Adipose tissue (tissue), 3 donors: ENCODE data around the gene PCDH10. TPM values are rescaled to one million over a fixed set of nuclear protein-coding genes. Genes with fewer than 3 reads are reported as not detected.

Source experiments
- H3K27ac ChIP-seq: one replicate; pipeline ENCODE4 v1.5.1; 2013; ENCODE audit warnings: low read depth, low read length
- WGBS, 3 donors: extraction: QIAGEN DNeasy Blood & Tissue Kit; methylation state at CpG; one replicate each; pipeline ENCODE4 v1.1.7; 2013; 5-methylcytosine and 5-hydroxymethylcytosine counted together
- polyA plus RNA-seq, 3 donors: library from polyadenylated mRNA; stranded (reverse); fragments of 200-250 nt; gene quantifications; one replicate each; pipeline ENCODE4 v1.2.3, GENCODE V29; 2013
- donor health status: healthy with polysubstance abuse.
- donor health status: Bipolar disorder and iron deficiency.
- donor health status: healthy.

Gene PCDH10
- under 1 TPM; 0.01 to 0.22 (median 0.13) TPM for polyA plus RNA-seq

GRCh38 chr4:133148690-133149363, at the start of gene PCDH10:
PCDH10 (plus strand) TSS chr4:133149294; CDS start chr4:133150141, 847 bp downstream.
- H3K27ac ChIP-seq, result no peak within 1 kb of the TSS
- WGBS, 3 donors, result 0 to 2% (median 1%) methylated on average over 38 of the region's 38 CpGs

- H3K27ac ChIP-seq, result no peak overlapping the region
- WGBS, 3 donors, result 78 to 88% (median 84%) methylated on average over 6 of the region's 6 CpGs
These were observed 47.1 kb upstream of the PCDH10 start for GRCh38 chr4:133102043-133102442.

DNA sequence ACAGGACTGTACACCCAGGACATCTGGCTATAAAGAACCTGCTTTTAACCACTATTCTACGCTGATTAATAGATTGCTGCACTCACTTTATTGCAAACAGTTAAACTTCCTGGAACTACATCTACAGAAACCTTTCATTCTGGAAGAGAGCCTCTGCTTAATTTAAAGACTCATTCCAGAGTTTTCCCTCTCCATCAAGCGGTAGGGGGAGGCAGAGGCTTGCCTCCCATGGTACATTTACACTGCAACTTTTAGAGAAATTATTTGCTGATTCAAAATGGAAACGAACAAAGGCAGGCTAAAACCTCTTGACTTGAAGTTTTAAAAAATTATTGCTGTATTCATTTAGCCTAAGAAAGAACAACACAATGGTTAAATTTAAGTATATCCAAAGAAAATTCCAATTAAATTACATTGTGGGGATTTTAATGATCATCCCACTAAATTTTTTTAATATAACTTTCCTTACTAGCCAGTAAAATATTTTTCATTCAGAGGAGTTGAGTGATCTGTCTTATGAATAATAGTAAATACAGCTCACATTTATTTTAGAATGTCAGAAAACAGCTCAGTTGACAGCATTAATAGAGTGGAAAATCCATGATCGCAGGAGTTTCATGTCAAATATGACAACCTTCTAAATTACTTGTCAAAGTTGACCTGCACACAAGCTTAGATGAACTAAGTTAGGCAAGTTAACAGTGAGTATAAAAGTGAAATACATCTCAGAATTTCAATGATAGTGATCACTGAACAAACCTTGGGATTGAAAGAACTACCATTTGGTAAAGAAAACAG, 46.3 kb upstream of the PCDH10 start:
- WGBS, 3 donors, result 54 to 71% (median 62%) methylated on average over 4 of the region's 4 CpGs

GRCh38 chr4:133112641-133113040, 36.5 kb upstream of the PCDH10 start:
- H3K27ac ChIP-seq, result no peak overlapping the region

More for the DNA sequence above, 46.3 kb upstream of the PCDH10 start:
- no peak overlapping the region for H3K27ac ChIP-seq

- H3K27ac ChIP-seq, result no peak overlapping the region
- WGBS, 3 donors, result 60 to 96% (median 93%) methylated on average over 1 of the region's 1 CpG
These were observed 24.3 kb upstream of the PCDH10 start for GRCh38 chr4:133124746-133125145.

DNA sequence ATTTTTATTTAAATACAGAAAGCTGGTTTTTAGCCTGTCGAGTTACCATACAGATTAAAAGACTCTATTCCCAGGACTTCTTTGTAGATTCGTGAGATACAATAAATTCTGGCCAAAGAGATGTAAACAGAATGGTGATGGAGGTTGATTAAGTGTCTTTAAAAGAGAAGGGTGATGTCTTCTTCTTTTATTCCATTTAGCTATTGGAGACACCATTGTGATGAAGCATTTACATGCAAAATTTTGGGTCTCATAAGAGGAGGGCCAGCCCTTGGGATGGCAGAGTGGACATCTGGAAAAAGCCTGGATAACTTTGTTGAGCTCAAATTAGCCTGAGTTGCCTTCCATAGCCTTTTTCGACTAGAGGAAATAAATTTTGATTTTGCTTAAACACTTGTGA, 21.6 kb upstream of the PCDH10 start:
- H3K27ac ChIP-seq, result no peak overlapping the region
- 60 to 69% (median 66%) methylated on average over 3 of the region's 3 CpGs for WGBS, 3 donors

GRCh38 chr4:133129237-133129636, 19.9 kb upstream of the PCDH10 start:
- H3K27ac ChIP-seq, result no peak overlapping the region

- H3K27ac ChIP-seq, result no peak overlapping the region
- WGBS, 3 donors, result 64 to 75% (median 72%) methylated on average over 2 of the region's 2 CpGs
These were observed 18.9 kb upstream of the PCDH10 start for GRCh38 chr4:133130171-133130570.

GRCh38 chr4:133131829-133132460, 17.1 kb upstream of the PCDH10 start:
- 38 to 63% (median 58%) methylated on average over 2 of the region's 2 CpGs for WGBS, 3 donors
- no peak overlapping the region for H3K27ac ChIP-seq

DNA sequence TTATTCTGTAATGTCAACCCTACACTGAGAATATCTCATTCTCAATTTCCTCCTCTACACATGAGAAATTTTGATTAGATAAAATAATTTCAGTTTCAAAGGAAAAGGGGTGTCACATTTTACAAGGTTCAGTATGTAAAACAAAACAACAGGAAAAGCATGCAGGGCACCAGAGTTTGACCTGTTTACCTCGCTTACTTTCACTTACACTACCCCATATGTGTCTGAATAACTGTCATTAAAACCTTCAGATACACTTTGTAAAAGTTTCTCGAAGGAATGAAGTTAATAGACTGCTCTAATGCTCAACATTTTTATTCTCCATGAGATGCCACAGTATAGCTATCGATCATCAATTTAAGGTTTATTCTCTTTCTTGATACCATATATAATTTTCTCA, 12.3 kb upstream of the PCDH10 start:
- no peak overlapping the region for H3K27ac ChIP-seq
- 77 to 83% (median 82%) methylated on average over 3 of the region's 3 CpGs for whole genome bisulfite sequencing, 3 donors

DNA sequence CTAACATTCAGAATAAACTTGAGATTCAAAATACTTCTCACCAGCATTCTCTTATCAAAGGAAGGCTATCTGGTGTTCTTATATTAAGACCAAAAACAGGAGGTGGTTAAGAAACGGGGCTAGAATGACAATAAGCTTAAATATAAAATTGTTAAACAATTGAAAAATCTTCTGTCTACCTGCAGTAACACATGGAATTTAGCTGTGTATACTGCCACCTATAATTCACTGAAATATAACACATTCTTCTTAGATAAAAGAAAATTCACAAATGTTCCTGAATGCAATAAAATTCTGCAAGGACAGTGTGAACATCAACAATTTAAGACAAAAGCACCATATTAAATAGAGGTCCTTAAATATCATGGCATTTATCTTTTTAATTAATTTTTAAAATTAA, 11.5 kb upstream of the PCDH10 start:
- H3K27ac ChIP-seq, result no peak overlapping the region
- 17 to 53% (median 43%) methylated on average over 1 of the region's 1 CpG for WGBS, 3 donors

GRCh38 chr4:133143775-133144430, 5.2 kb upstream of the PCDH10 start:
- WGBS, 3 donors, result 28 to 51% (median 45%) methylated on average over 3 of the region's 3 CpGs
- H3K27ac ChIP-seq, result no peak overlapping the region

DNA sequence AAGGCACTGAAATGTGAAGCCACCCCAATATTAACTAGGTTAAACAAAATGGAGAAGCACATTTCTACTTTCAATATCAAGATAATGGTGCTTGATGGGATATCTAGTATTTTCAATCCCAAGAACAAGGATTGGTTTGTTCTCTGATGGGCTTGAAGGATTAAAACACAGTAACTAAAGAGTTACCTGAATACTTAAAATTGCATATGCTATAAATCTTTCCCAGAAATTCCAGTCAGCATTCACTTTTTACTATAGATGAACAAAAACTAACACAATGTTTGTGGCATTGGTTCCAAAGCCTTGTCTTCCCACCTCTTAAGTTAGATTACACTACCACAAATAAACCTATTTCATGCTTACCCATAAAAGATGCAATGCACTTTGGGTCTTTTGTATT, 3.9 kb upstream of the PCDH10 start:
- H3K27ac ChIP-seq, result no peak overlapping the region

DNA sequence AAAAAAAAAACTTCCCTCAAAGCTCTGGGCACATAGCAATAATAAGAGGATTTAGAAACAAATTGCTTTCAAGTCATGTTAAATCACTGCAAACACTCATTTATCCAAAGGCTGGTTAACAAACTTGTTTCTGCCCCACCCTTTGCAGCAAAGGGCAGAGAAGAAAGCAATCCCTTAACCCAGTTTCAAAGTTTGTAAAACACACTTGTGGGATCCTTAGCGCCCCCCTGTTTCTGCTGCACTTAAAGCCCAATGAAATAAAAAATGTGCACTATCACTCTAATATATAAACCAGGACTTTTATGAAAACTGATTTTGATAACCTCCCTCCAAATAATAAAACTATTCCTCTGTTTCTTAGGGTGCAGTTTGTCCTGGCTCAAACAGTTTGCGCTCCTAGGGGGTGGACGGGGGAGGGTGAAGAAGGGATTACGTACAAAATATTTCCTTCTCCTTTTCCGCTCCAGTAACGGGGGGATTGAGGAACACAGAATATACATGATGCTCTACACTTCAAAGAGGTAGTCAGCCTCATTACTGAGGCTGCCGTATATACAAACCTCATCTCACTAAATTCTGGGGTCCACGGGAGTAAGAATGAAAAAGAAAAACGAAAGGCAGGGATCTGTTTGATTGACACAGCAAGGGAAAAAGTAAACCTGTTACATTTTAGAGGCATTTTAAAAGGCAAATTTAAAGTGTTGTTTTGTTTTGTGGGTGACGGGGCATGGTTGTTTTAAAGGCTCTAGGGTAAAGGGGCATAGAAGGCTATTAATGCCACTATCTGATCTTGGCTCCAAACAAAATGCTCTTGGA, 3.1 kb upstream of the PCDH10 start:
- H3K27ac ChIP-seq, result no peak overlapping the region
- WGBS, 3 donors, result 3 to 5% (median 4%) methylated on average over 10 of the region's 10 CpGs

- no peak overlapping the region for H3K27ac ChIP-seq
- 1 to 2% (median 2%) methylated on average over 29 of the region's 29 CpGs for WGBS, 3 donors
These were observed 2.4 kb upstream of the PCDH10 start for GRCh38 chr4:133146574-133147241.

- WGBS, 3 donors, result 0 to 2% (median 1%) methylated on average over 23 of the region's 23 CpGs
- H3K27ac ChIP-seq, result no peak overlapping the region
These were observed 1.7 kb upstream of the PCDH10 start for GRCh38 chr4:133147286-133147821.

GRCh38 chr4:133147921-133148689, 989 bp upstream of the PCDH10 start:
- H3K27ac ChIP-seq, result no peak overlapping the region
- WGBS, 3 donors, result 2% methylated on average over 54 of the region's 54 CpGs
